ENCODE results near the gene GCNT1. TPM values are rescaled to one million over a fixed set of nuclear protein-coding genes. Genes with fewer than 3 reads are reported as not detected.

GCNT1 gene
- total and polyA plus RNA-seq, 12 donors, result 0.66 to 8.1 (median 1.9) TPM

DNA sequence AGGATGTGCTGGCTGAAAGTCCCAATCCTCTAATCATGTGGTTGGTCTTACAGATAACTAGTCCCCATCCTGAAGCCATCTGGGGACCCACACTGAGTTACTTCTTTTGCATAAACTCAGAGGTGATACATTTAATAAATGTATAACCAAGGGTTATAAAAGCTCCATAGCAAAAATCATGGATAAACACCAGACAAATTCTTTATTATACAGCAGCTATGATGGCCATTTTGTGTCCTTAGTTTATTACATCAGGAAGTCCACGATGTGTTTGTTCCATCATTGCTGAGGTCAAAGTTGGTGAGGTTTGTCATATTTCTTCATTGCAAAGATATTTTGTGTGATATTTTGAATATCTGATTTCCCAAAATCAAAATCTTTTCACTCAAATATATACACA, 80.2 kb downstream of the GCNT1 start:
- H3K4me3 ChIP-seq, result no peak overlapping the region
- H3K36me3 ChIP-seq, result no peaks in the 10 kb centered on the region
- H3K27me3 ChIP-seq, result no peaks in the 10 kb centered on the region
- H3K4me1 ChIP-seq, result peaks cover 0 to 11% (median 8%) of the 10 kb centered on the region in 9 donors
- intact Hi-C loops (cut with DNase I), result loop anchor here in 3 of 10 donors (10.0 kb wide), 3 partner anchors 74 to 1076 kb away; partner anchors contain the start of gene GCNT1 (in 1 of the 3)
- no peak for DNase-seq
- ATAC-seq, result no peak
- 83 to 93% methylated on average over 1 of the region's 1 CpG for WGBS, 2 donors
- H3K27ac ChIP-seq, result no peak overlapping the region
- H3K9me3 ChIP-seq, result peaks cover 0 to 4% (median 0%) of the 10 kb centered on the region in 11 donors
- no peak for TF ChIP-seq CTCF (IDR thresholded peaks at IDR 0.05)

GRCh38 chr9:76542360-76542759, 83.4 kb downstream of the GCNT1 start:
- Histone ChIP-seq H3K9me3 (peaks cover 0 to 4% (median 0%) of the 10 kb centered on the region in 11 donors), H3K27me3 (no peaks in the 10 kb centered on the region), H3K4me3 (no peak overlapping the region), H3K36me3 (no peaks in the 10 kb centered on the region), H3K4me1 (peaks cover 0 to 4% (median 2%) of the 10 kb centered on the region in 9 donors), H3K27ac (no peak overlapping the region)
- no peak for ATAC-seq
- WGBS, 2 donors, result 81 to 84% methylated on average over 5 of the region's 5 CpGs
- intact Hi-C loops (cut with DNase I), result no loop called here
- no peak for TF ChIP-seq CTCF (IDR thresholded peaks at IDR 0.05)
- DNase-seq, result no peak

DNA sequence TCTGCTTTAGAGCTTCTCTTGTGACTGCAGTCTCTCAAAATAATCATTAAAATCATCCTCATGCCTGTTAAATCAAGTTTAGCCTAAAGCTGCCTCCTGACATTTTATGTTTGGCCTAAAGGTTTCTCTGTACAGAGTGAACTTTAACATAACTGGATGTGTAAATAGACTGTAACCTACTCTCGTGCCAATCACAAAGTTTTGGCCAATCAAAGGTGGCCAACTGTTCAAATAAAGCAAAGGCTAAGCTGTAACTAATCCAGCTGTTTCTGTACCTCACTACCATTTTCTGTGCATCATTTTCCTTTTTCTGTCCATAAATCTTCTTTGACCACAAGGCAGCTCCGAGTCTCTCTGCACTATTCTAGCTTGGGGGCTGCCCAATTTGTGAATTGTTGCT, 86.2 kb downstream of the GCNT1 start:
- peaks cover 0 to 4% (median 0%) of the 10 kb centered on the region in 11 donors for H3K9me3 ChIP-seq
- no peaks in the 10 kb centered on the region for H3K36me3 ChIP-seq
- DNase-seq, result no peak
- no peaks in the 10 kb centered on the region for H3K27me3 ChIP-seq
- no peaks in the 10 kb centered on the region for H3K4me1 ChIP-seq
- intact Hi-C loops (cut with DNase I), result no loop called here
- H3K27ac ChIP-seq, result no peak overlapping the region
- H3K4me3 ChIP-seq, result no peak overlapping the region
- TF ChIP-seq CTCF (IDR thresholded peaks at IDR 0.05), result no peak
- no peak for ATAC-seq
- 75 to 81% methylated on average over 2 of the region's 2 CpGs for WGBS, 2 donors

DNA sequence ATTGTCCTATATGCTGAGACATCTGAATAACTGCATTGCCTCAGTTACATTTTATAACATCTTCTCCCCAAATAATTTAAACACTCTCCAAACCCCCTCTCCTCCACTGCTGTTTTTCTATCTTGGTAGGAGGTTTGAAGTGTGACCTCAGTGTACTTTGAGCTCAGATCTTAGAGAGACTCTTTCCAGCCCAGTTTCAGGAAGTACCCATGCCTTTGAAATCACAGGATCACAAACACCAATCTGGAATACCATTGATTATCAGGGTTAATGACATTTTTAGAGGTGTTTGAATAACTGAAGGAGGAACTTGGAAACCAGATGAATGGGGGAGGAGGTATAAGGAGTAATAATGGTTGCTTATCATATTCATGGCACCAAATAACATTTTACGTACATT, 93.2 kb downstream of the GCNT1 start:
- intact Hi-C loops (cut with DNase I), result no loop called here
- 95 to 97% methylated on average over 1 of the region's 1 CpG for WGBS, 2 donors
- H3K36me3 ChIP-seq, result no peaks in the 10 kb centered on the region
- no peak overlapping the region for H3K27ac ChIP-seq
- no peak for TF ChIP-seq CTCF (IDR thresholded peaks at IDR 0.05)
- no peak for ATAC-seq
- peaks cover 0 to 6% (median 0%) of the 10 kb centered on the region in 7 donors for H3K27me3 ChIP-seq
- no peaks in the 10 kb centered on the region for H3K9me3 ChIP-seq
- no peak for DNase-seq
- H3K4me1 ChIP-seq, result peaks cover 0 to 10% (median 0%) of the 10 kb centered on the region in 9 donors
- H3K4me3 ChIP-seq, result no peak overlapping the region
